Type B pancreatic cell (in vitro differentiated cells): ENCODE measurements around the gene PAXX. TPM values are rescaled to one million over a fixed set of nuclear protein-coding genes. Genes with fewer than 3 reads are reported as not detected.

Experiments
- DNase-seq: peaks from one replicate; pipeline ENCODE4 v3.0.0; 2021; ENCODE audit warnings: mixed read lengths; ENCODE audit not compliant: unreplicated experiment; ENCODE audit errors: extremely low spot score
- H3K27ac Mint-ChIP-seq: 2 replicates; pipeline ENCODE4 v1.8.0; 2021; ENCODE audit warnings: mild to moderate bottlenecking, mixed read lengths
- H3K27me3 Mint-ChIP-seq: 2 replicates; pipeline ENCODE4 v1.8.0; 2021; ENCODE audit warnings: mixed read lengths
- H3K36me3 Mint-ChIP-seq: 2 replicates; pipeline ENCODE4 v1.8.0; 2021; ENCODE audit warnings: mixed read lengths
- H3K4me1 Mint-ChIP-seq: one replicate; pipeline ENCODE4 v1.8.0; 2021; ENCODE audit warnings: mixed read lengths; ENCODE audit not compliant: unreplicated experiment
- H3K4me3 Mint-ChIP-seq: 2 replicates; pipeline ENCODE4 v1.8.0; 2021; ENCODE audit warnings: mild to moderate bottlenecking, mixed read lengths
- H3K9me3 Mint-ChIP-seq: 2 replicates; pipeline ENCODE4 v1.8.0; 2021; ENCODE audit warnings: mixed read lengths
- CTCF ChIP-seq: fragments of 200-600 bp; sonication (generic); conservative IDR thresholded peaks from 2 replicates; pipeline ENCODE4 v1.5.0; 2021; ENCODE audit warnings: antibody characterized with exemption, mild to moderate bottlenecking
- total RNA-seq: library from RNA; stranded (reverse); gene quantifications from 2 replicates; pipeline ENCODE4 v1.2.1, GENCODE V29; 2021; ENCODE audit warnings: low replicate concordance

Gene PAXX
- total RNA-seq, 1 donor from 2014 or later, result 63.4 TPM

- Mint-ChIP-seq H3K4me3 (no peak overlapping the region), H3K27me3 (no peaks in the 10 kb centered on the region), H3K9me3 (no peaks in the 10 kb centered on the region), H3K4me1 (no peaks in the 10 kb centered on the region), H3K27ac (no peak overlapping the region), H3K36me3 (peaks cover 3% of the 10 kb centered on the region)
- TF ChIP-seq CTCF, result no peak
- DNase-seq, result no peak
Observed at GRCh38 chr9:137012694-137013570, 20.7 kb downstream of the PAXX start.

- DNase-seq, result no peak
- Mint-ChIP-seq H3K4me1 (no peaks in the 10 kb centered on the region), H3K27me3 (no peaks in the 10 kb centered on the region), H3K36me3 (peaks cover 3% of the 10 kb centered on the region), H3K4me3 (no peak overlapping the region), H3K27ac (no peak overlapping the region), H3K9me3 (no peaks in the 10 kb centered on the region)
- no peak for TF ChIP-seq CTCF
Observed at GRCh38 chr9:137013571-137013940, 21.3 kb downstream of the PAXX start.

- H3K27ac Mint-ChIP-seq, result no peak overlapping the region
- no peak overlapping the region for H3K4me3 Mint-ChIP-seq
- no peaks in the 10 kb centered on the region for H3K4me1 Mint-ChIP-seq
- no peak for TF ChIP-seq CTCF
- DNase-seq, result no peak
- H3K9me3 Mint-ChIP-seq, result no peaks in the 10 kb centered on the region
- H3K27me3 Mint-ChIP-seq, result no peaks in the 10 kb centered on the region
- H3K36me3 Mint-ChIP-seq, result peaks cover 3% of the 10 kb centered on the region
Observed at GRCh38 chr9:137014166-137014565, 21.9 kb downstream of the PAXX start.

DNA sequence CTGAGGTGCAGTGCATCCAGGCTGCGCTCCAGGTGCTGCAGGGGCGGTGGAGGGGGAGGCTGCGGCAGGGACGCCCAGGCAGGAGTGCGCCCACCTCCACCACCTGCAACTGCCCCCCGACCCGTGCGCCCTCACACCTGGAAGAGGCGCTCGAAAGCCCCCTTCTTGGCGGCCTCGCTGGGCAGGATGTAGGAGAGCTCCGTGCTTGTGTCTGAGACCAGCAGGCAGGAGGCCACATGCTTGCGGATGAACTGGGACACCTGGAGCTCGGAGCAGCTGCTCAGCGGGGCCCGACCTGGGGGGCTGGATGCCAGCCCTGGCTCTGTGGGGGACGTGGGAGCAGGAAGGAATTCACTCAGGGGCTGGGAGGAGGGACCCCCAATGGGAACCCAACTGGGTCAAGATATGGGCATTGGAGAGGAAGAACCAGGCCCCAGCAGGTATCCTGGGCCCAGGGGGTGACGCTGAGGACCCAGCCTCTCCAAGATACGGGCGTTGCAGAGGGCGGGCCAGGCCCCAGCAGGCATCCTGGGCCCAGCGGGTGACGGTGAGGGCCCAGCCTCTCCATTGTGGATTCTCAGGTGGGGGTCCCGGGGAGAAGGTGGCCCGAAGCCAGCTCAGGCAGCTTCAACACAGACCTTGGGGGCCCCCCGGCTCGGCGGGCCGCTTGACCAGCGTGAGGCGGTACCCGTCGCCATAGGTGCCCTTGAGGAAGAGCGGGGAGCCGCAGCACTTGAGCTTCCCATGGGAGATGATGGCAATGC, 22.7 kb downstream of the PAXX start:
- Mint-ChIP-seq H3K4me3 (no peak overlapping the region), H3K36me3 (peaks cover 3% of the 10 kb centered on the region), H3K4me1 (no peaks in the 10 kb centered on the region), H3K9me3 (no peaks in the 10 kb centered on the region), H3K27ac (no peak overlapping the region), H3K27me3 (no peaks in the 10 kb centered on the region)
- no peak for TF ChIP-seq CTCF
- DNase-seq, result no peak

DNA sequence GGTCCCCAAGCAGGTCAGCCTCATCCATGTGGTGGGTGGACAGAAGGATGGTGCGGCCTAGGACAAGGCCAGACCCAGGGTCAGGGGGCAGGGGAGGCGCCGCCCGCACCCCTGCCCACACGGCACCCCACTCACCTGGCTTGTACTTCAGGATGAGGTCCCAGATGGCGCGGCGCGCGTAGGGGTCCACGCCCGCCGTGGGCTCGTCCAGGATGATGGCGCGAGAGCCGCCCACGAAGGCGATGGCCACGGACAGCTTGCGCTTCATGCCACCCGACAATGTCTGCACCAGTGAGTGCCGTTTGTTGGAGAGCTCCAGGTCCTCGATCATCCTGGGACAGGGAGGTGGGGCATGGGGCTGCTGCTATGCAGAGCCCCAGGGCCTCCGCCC, 23.3 kb downstream of the PAXX start:
- H3K36me3 Mint-ChIP-seq, result peaks cover 3% of the 10 kb centered on the region
- no peaks in the 10 kb centered on the region for H3K27me3 Mint-ChIP-seq
- no peak for TF ChIP-seq CTCF
- no peak overlapping the region for H3K4me3 Mint-ChIP-seq
- H3K4me1 Mint-ChIP-seq, result no peaks in the 10 kb centered on the region
- no peak for DNase-seq
- no peaks in the 10 kb centered on the region for H3K9me3 Mint-ChIP-seq
- no peak overlapping the region for H3K27ac Mint-ChIP-seq
